GM12892 (cell line): ENCODE results near the gene ASB14.
"Not testable (repeated sequence)": the region's sequence is repeated elsewhere in the genome, so short reads cannot be mapped to it uniquely, and the experiment has no call there.

ENCODE experiments used
- POLR2A ChIP-seq: IDR thresholded peaks from 2 replicates; pipeline ENCODE4 v1.6.1; 2011; ENCODE audit warnings: low read depth, low read length, control low read depth
- POLR2AphosphoS5 ChIP-seq: IDR thresholded peaks from 2 replicates; pipeline ENCODE4 v1.6.1; 2011; ENCODE audit warnings: low read depth, low read length, control low read depth

- TF ChIP-seq POLR2A, POLR2AphosphoS5: not testable (repeated sequence)
These were observed 46.7 kb upstream of the ASB14 start for GRCh38 chr3:57339071-57339642.
